Ovary (tissue), 3 donors: ENCODE results near the gene WNT8B.

Experiments used
- POLR2A ChIP-seq: fragments of 450-650 bp; IDR thresholded peaks from one replicate; pipeline ENCODE4 v1.6.1; 2017; ENCODE audit warnings: antibody characterized with exemption, mild to moderate bottlenecking, moderate library complexity
- TF ChIP-seq, protein P1 (sequence below), 3 donors: fragments of 450-650 bp in 2 of 3; fragments of 200-600 bp in 1 of 3; IDR thresholded peaks; one replicate each; pipeline versions ENCODE4 v1.5.1 to v1.8.0; 2016 to 2022; ENCODE audit warnings: antibody characterized with exemption in 3 of 3, mild to moderate bottlenecking in 1 of 3
- donor health status: DM: no; HTN: no; CAD: no.

DNA sequence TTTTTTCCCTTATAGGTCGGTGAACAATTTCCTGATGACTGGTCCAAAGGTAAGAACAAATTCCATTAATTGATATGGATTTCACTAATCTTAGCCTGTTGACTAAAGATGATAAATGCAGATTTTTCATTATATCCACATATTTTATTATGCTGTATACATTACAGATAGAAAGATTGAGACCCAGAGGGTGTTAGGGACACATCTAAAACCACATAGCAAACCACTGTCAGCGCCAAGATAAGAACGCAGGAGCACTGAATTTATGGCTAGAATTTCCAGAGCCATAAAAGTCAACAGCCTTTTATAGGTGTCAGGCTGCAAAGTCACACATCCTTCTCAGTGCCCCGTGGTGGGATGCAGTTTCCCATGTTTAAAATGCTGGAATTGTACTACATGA is 16.2 kb downstream of the WNT8B start:
- TF ChIP-seq, protein P1, sequence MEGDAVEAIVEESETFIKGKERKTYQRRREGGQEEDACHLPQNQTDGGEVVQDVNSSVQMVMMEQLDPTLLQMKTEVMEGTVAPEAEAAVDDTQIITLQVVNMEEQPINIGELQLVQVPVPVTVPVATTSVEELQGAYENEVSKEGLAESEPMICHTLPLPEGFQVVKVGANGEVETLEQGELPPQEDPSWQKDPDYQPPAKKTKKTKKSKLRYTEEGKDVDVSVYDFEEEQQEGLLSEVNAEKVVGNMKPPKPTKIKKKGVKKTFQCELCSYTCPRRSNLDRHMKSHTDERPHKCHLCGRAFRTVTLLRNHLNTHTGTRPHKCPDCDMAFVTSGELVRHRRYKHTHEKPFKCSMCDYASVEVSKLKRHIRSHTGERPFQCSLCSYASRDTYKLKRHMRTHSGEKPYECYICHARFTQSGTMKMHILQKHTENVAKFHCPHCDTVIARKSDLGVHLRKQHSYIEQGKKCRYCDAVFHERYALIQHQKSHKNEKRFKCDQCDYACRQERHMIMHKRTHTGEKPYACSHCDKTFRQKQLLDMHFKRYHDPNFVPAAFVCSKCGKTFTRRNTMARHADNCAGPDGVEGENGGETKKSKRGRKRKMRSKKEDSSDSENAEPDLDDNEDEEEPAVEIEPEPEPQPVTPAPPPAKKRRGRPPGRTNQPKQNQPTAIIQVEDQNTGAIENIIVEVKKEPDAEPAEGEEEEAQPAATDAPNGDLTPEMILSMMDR (IDR thresholded peaks at IDR 0.05): no peak
- no peak for TF ChIP-seq POLR2A
